Activated B cell treated with CpG ODN at 0.5 μM for 24 hours (primary cell): ENCODE measurements around the gene TSN. TPM values are rescaled to one million over a fixed set of nuclear protein-coding genes. Genes with fewer than 3 reads are reported as not detected.
A peak's percentile ranks its signal among the peaks of the same experiment; 100 is the strongest.
"Not testable (repeated sequence)": the region's sequence is repeated elsewhere in the genome, so short reads cannot be mapped to it uniquely, and the experiment has no call there.

Experiments
- ATAC-seq: fragments of 200-7000 bp; cut with Tn5 transposase; one replicate; pipeline ENCODE4 v1.10.0; 2021; ENCODE audit warnings: low read depth, mild to moderate bottlenecking, moderate library complexity
- CTCF ChIA-PET: fragments of 350-600 bp; sonication (Branson Sonifier 250); formaldehyde crosslinking; loops from one replicate; lab custom pipeline; 2021; ENCODE audit warnings: antibody characterized with exemption; lab: Charles Lee
- POLR2A ChIA-PET: fragments of 350-600 bp; sonication (Branson Sonifier 250); formaldehyde crosslinking; loops from one replicate; lab custom pipeline; 2021; ENCODE audit warnings: antibody characterized with exemption; lab: Charles Lee
- DNase-seq: peaks from one replicate; pipeline ENCODE4 v3.0.0; 2022
- H3K27ac Mint-ChIP-seq: one replicate; pipeline ENCODE4 v1.8.0; 2020; ENCODE audit warnings: mixed read lengths
- H3K27me3 Mint-ChIP-seq: one replicate; pipeline ENCODE4 v1.8.0; 2021; ENCODE audit warnings: mixed read lengths
- H3K36me3 Mint-ChIP-seq: one replicate; pipeline ENCODE4 v1.8.0; 2021; ENCODE audit warnings: low read depth, mixed read lengths
- H3K4me1 Mint-ChIP-seq: one replicate; pipeline ENCODE4 v1.8.0; 2021; ENCODE audit warnings: mixed read lengths
- H3K4me3 Mint-ChIP-seq: one replicate; pipeline ENCODE4 v1.8.0; 2020; ENCODE audit warnings: mild to moderate bottlenecking, mixed read lengths
- H3K9me3 Mint-ChIP-seq: one replicate; pipeline ENCODE4 v1.8.0; 2020; ENCODE audit warnings: mixed read lengths
- CTCF ChIP-seq: fragments of 200-600 bp; IDR thresholded peaks from one replicate; pipeline ENCODE4 v1.8.0; 2022; ENCODE audit warnings: antibody characterized with exemption, mild to moderate bottlenecking
- intact Hi-C: fragments of 100-400 bp; cut with micrococcal nuclease; formaldehyde crosslinking; loops from one replicate; pipeline ENCODE4 v1.15.1; 2024
- total RNA-seq: library from RNA; stranded (reverse); gene quantifications from 2 replicates; pipeline ENCODE4 v1.2.3, GENCODE V29; 2022

TSN gene
- total RNA-seq, 1 donor from 2014 or later = 60.8 TPM

GRCh38 chr2:121731366-121731765 lies 24.1 kb upstream of the TSN start:
- Mint-ChIP-seq H3K27me3 (no peaks in the 10 kb centered on the region), H3K36me3 (peaks cover 83% of the 10 kb centered on the region), H3K4me1 (peaks cover 15% of the 10 kb centered on the region), H3K4me3 (no peak overlapping the region), H3K27ac (no peak overlapping the region), H3K9me3 (no peaks in the 10 kb centered on the region)
- DNase-seq (no peak), ATAC-seq (no peak)
- ChIA-PET CTCF (no interaction called here), POLR2A (no interaction called here)
- intact Hi-C loops = no loop called here
- TF ChIP-seq CTCF = no peak

- CTCF ChIA-PET = interaction anchor here (0.8 kb wide), 1 partner anchor 204 kb away, joined by 3 read pairs; the partner anchor contains the start of gene RNU4ATAC
These were observed 20.9 kb upstream of the TSN start for GRCh38 chr2:121734544-121734943.

GRCh38 chr2:121735518-121736074 lies 19.9 kb upstream of the TSN start:
- peaks cover 20% of the 10 kb centered on the region for H3K4me1 Mint-ChIP-seq
- no peaks in the 10 kb centered on the region for H3K9me3 Mint-ChIP-seq
- H3K36me3 Mint-ChIP-seq = peaks cover 48% of the 10 kb centered on the region
- H3K27me3 Mint-ChIP-seq = no peaks in the 10 kb centered on the region
- intact Hi-C loops = loop anchor here (1.0 kb wide), 3 partner anchors 85 to 205 kb away; partner anchors contain the start of gene RNU4ATAC
- H3K27ac Mint-ChIP-seq = peak overlapping the region; percentile 97
- CTCF ChIA-PET = interaction anchor here (0.6 to 0.8 kb wide), 2 partner anchors 9 to 205 kb away, joined by 3 read pairs; partner anchors contain the start of gene RNU4ATAC
- no peak for TF ChIP-seq CTCF
- POLR2A ChIA-PET = interaction anchor here (1.9 to 6.2 kb wide), 4 partner anchors 18 to 205 kb away, joined by 5 to 95 read pairs (median 39); partner anchors contain the start of genes CLASP1, RNU4ATAC and TSN
- peak overlapping the region; percentile 97 for H3K4me3 Mint-ChIP-seq
- DNase-seq (no peak), ATAC-seq (no peak)

More at GRCh38 chr2:121734544-121734943, 20.9 kb upstream of the TSN start:
- H3K9me3 Mint-ChIP-seq, H3K27me3 Mint-ChIP-seq, H3K4me3 Mint-ChIP-seq, DNase-seq, ATAC-seq, H3K27ac Mint-ChIP-seq, intact Hi-C loops: not testable (repeated sequence)
- peaks cover 59% of the 10 kb centered on the region for H3K36me3 Mint-ChIP-seq
- POLR2A ChIA-PET = interaction anchor here (6.2 kb wide), 1 partner anchor 204 kb away, joined by 95 read pairs; the partner anchor contains the start of gene RNU4ATAC
- peaks cover 20% of the 10 kb centered on the region for H3K4me1 Mint-ChIP-seq

GRCh38 chr2:121736140-121736461 lies 19.4 kb upstream of the TSN start:
- CTCF ChIA-PET = interaction anchor here (0.6 kb wide), 1 partner anchor 9 kb away, joined by 3 read pairs; no protein-coding TSS in a partner anchor
- TF ChIP-seq CTCF = no peak
- intact Hi-C loops = loop anchor here (1.0 kb wide), 3 partner anchors 86 to 206 kb away; partner anchors contain the start of gene RNU4ATAC
- Mint-ChIP-seq H3K36me3 (peaks cover 43% of the 10 kb centered on the region), H3K4me3 (peak overlapping the region; percentile 97), H3K27me3 (no peaks in the 10 kb centered on the region), H3K4me1 (peaks cover 20% of the 10 kb centered on the region), H3K27ac (peak overlapping the region; percentile 97), H3K9me3 (no peaks in the 10 kb centered on the region)
- ATAC-seq (no peak), DNase-seq (no peak)
- POLR2A ChIA-PET = interaction anchor here (0.6 to 6.2 kb wide), 13 partner anchors 10 to 317 kb away, joined by 3 to 95 read pairs (median 6); partner anchors contain the start of genes CLASP1, RNU4ATAC and TSN

GRCh38 chr2:121736462-121737336 lies 18.8 kb upstream of the TSN start, which contains the start of gene NIFK:
NIFK (minus strand) TSS chr2:121736875; CDS start chr2:121736850, 25 bp downstream.
- intact Hi-C loops = loop anchor here (1.0 kb wide), 4 partner anchors 19 to 206 kb away; partner anchors contain the start of genes RNU4ATAC and TSN
- DNase-seq = peak; percentile 99
- TF ChIP-seq CTCF = no peak
- H3K4me1 Mint-ChIP-seq = peaks cover 20% of the 10 kb centered on the region
- ChIA-PET CTCF (interaction anchor here (0.6 to 0.7 kb wide), 3 partner anchors 8 to 413 kb away, joined by 3 read pairs; no protein-coding TSS in a partner anchor), POLR2A (interaction anchor here (0.5 to 6.2 kb wide), 16 partner anchors 10 to 317 kb away, joined by 3 to 95 read pairs (median 6); partner anchors contain the start of genes CLASP1, RNU4ATAC and TSN)
- no peaks in the 10 kb centered on the region for H3K27me3 Mint-ChIP-seq
- peak within 1 kb of the TSS; percentile 97 for H3K27ac Mint-ChIP-seq
- H3K9me3 Mint-ChIP-seq = no peaks in the 10 kb centered on the region
- H3K36me3 Mint-ChIP-seq = peaks cover 37% of the 10 kb centered on the region
- H3K4me3 Mint-ChIP-seq = peak within 1 kb of the TSS; percentile 97
- ATAC-seq = peak; percentile 93
